ENCODE data around the gene NOL4L.
"Not testable (repeated sequence)": the region's sequence is repeated elsewhere in the genome, so short reads cannot be mapped to it uniquely, and the experiment has no call there.

Gene NOL4L

GRCh38 chr20:32501709-32502108 is 83.4 kb downstream of the NOL4L start:
- no peak overlapping the region for H3K27ac Mint-ChIP-seq
- no peaks in the 10 kb centered on the region for H3K9me3 Mint-ChIP-seq
- peaks cover 34% of the 10 kb centered on the region for H3K4me1 Mint-ChIP-seq
- DNase-seq (ENCODE audit: low spot score in 2 of 2) (no peak), ATAC-seq (peak; percentile 79)
- no peak overlapping the region for H3K4me3 Mint-ChIP-seq
- peaks cover 18% of the 10 kb centered on the region for H3K36me3 Mint-ChIP-seq

- Mint-ChIP-seq H3K9me3 (no peaks in the 10 kb centered on the region), H3K36me3 (peaks cover 13% of the 10 kb centered on the region), H3K4me3 (no peak overlapping the region), H3K4me1 (peaks cover 41% of the 10 kb centered on the region), H3K27ac (no peak overlapping the region)
- no peak for DNase-seq (ENCODE audit: low spot score in 2 of 2)
- no peak for ATAC-seq
These were observed 87.4 kb downstream of the NOL4L start for GRCh38 chr20:32497589-32498224.

- peaks cover 46% of the 10 kb centered on the region for H3K4me1 Mint-ChIP-seq
- DNase-seq (ENCODE audit: low spot score in 2 of 2) (no peak), ATAC-seq (no peak)
- no peaks in the 10 kb centered on the region for H3K9me3 Mint-ChIP-seq
- H3K36me3 Mint-ChIP-seq: peaks cover 13% of the 10 kb centered on the region
- no peak overlapping the region for H3K4me3 Mint-ChIP-seq
- no peak overlapping the region for H3K27ac Mint-ChIP-seq
These were observed 88.2 kb downstream of the NOL4L start for GRCh38 chr20:32496811-32497533.

GRCh38 chr20:32495949-32496348 is 89.2 kb downstream of the NOL4L start:
- ATAC-seq (no peak), DNase-seq (ENCODE audit: low spot score in 2 of 2) (no peak)
- peaks cover 43% of the 10 kb centered on the region for H3K4me1 Mint-ChIP-seq
- no peaks in the 10 kb centered on the region for H3K9me3 Mint-ChIP-seq
- H3K36me3 Mint-ChIP-seq: peaks cover 13% of the 10 kb centered on the region
- no peak overlapping the region for H3K4me3 Mint-ChIP-seq
- H3K27ac Mint-ChIP-seq: peak overlapping the region; percentile 68

- H3K9me3 Mint-ChIP-seq: no peaks in the 10 kb centered on the region
- peaks cover 8% of the 10 kb centered on the region for H3K36me3 Mint-ChIP-seq
- H3K27ac Mint-ChIP-seq: peak overlapping the region; percentile 68
- peaks cover 45% of the 10 kb centered on the region for H3K4me1 Mint-ChIP-seq
- no peak overlapping the region for H3K4me3 Mint-ChIP-seq
- DNase-seq (ENCODE audit: low spot score in 2 of 2) (no peak), ATAC-seq (no peak)
These were observed 89.9 kb downstream of the NOL4L start for GRCh38 chr20:32495217-32495565.

GRCh38 chr20:32494483-32495216 is 90.5 kb downstream of the NOL4L start:
- DNase-seq (ENCODE audit: low spot score in 2 of 2) (no peak), ATAC-seq (no peak)
- Mint-ChIP-seq H3K4me3 (no peak overlapping the region), H3K4me1 (peaks cover 45% of the 10 kb centered on the region), H3K36me3 (peaks cover 7% of the 10 kb centered on the region), H3K27ac (peak overlapping the region; percentile 35), H3K9me3 (no peaks in the 10 kb centered on the region)

- DNase-seq (ENCODE audit: low spot score in 2 of 2) (no peak), ATAC-seq (no peak)
- Mint-ChIP-seq H3K9me3 (peaks cover 3% of the 10 kb centered on the region), H3K36me3 (no peaks in the 10 kb centered on the region), H3K4me1 (peaks cover 51% of the 10 kb centered on the region), H3K4me3 (no peak overlapping the region), H3K27ac (no peak overlapping the region)
These were observed 91.8 kb downstream of the NOL4L start for GRCh38 chr20:32493356-32493755.

GRCh38 chr20:32491764-32492151 is 93.4 kb downstream of the NOL4L start:
- H3K4me3 Mint-ChIP-seq: not testable (repeated sequence)

GRCh38 chr20:32490942-32491763 is 94.0 kb downstream of the NOL4L start:
- Mint-ChIP-seq H3K9me3 (peaks cover 3% of the 10 kb centered on the region), H3K27ac (peak overlapping the region; percentile 68), H3K4me1 (peaks cover 50% of the 10 kb centered on the region), H3K4me3 (no peak overlapping the region), H3K36me3 (peaks cover 4% of the 10 kb centered on the region)
- no peak for ATAC-seq
- DNase-seq (ENCODE audit: low spot score in 2 of 2): no peak

More at GRCh38 chr20:32491764-32492151, 93.4 kb downstream of the NOL4L start:
- Mint-ChIP-seq H3K27ac (peak overlapping the region; percentile 9), H3K4me1 (peaks cover 51% of the 10 kb centered on the region)
- H3K36me3 Mint-ChIP-seq; ATAC-seq; DNase-seq (ENCODE audit: low spot score in 2 of 2); H3K9me3 Mint-ChIP-seq: not testable (repeated sequence)

- Mint-ChIP-seq H3K36me3 (peaks cover 14% of the 10 kb centered on the region), H3K9me3 (peaks cover 3% of the 10 kb centered on the region), H3K4me1 (peaks cover 44% of the 10 kb centered on the region), H3K4me3 (no peak overlapping the region), H3K27ac (no peak overlapping the region)
- no peak for DNase-seq (ENCODE audit: low spot score in 2 of 2)
- no peak for ATAC-seq
These were observed 96.9 kb downstream of the NOL4L start for GRCh38 chr20:32488066-32488838.

- Mint-ChIP-seq H3K27ac (peak overlapping the region; percentile 15), H3K4me3 (no peak overlapping the region), H3K9me3 (peaks cover 3% of the 10 kb centered on the region), H3K36me3 (peaks cover 14% of the 10 kb centered on the region), H3K4me1 (peaks cover 37% of the 10 kb centered on the region)
- DNase-seq (ENCODE audit: low spot score in 2 of 2) (no peak), ATAC-seq (no peak)
These were observed 97.8 kb downstream of the NOL4L start for GRCh38 chr20:32487381-32487780.

GRCh38 chr20:32485770-32486478 is 99.2 kb downstream of the NOL4L start:
- DNase-seq (ENCODE audit: low spot score in 2 of 2) (no peak), ATAC-seq (no peak)
- H3K27ac Mint-ChIP-seq: peak overlapping the region; percentile 84
- H3K4me3 Mint-ChIP-seq: peak overlapping the region; percentile 78
- peaks cover 28% of the 10 kb centered on the region for H3K4me1 Mint-ChIP-seq
- H3K36me3 Mint-ChIP-seq: peaks cover 14% of the 10 kb centered on the region
- peaks cover 3% of the 10 kb centered on the region for H3K9me3 Mint-ChIP-seq

GRCh38 chr20:32484958-32485769 is 100.0 kb downstream of the NOL4L start:
- DNase-seq (ENCODE audit: low spot score in 2 of 2): peak; percentile 52 to 86
- Mint-ChIP-seq H3K27ac (peak overlapping the region; percentile 84), H3K4me3 (peak overlapping the region; percentile 78), H3K9me3 (peaks cover 3% of the 10 kb centered on the region), H3K36me3 (peaks cover 14% of the 10 kb centered on the region), H3K4me1 (peaks cover 32% of the 10 kb centered on the region)
- peak; percentile 83 for ATAC-seq
